Uterus (tissue), 4 donors: Measurements from ENCODE around the gene TSPAN9. TPM values are rescaled to one million over a fixed set of nuclear protein-coding genes. Genes with fewer than 3 reads are reported as not detected.

Experiments
- DNase-seq, 2 donors: peaks; one replicate each; pipeline ENCODE4 v3.0.0-alpha.2; 2019 to 2020
- H3K27ac ChIP-seq, 2 donors: fragments of 200-600 bp; sonication (generic); 1 replicate in 1 of 2; 2 replicates in 1 of 2; pipeline ENCODE4 v1.5.1; 2016 to 2018
- H3K27me3 ChIP-seq, 2 donors: fragments of 200-600 bp; sonication (generic); one replicate each; pipeline ENCODE4 v1.5.1; 2018 to 2019; ENCODE audit warnings: control low read depth in 1 of 2
- H3K36me3 ChIP-seq, 2 donors: fragments of 200-600 bp; sonication (generic); one replicate each; pipeline ENCODE4 v1.5.1; 2019; ENCODE audit warnings: control low read depth in 1 of 2
- H3K4me1 ChIP-seq, 2 donors: fragments of 200-600 bp; sonication (generic); one replicate each; pipeline ENCODE4 v1.5.1; 2018 to 2019; ENCODE audit warnings: control low read depth in 1 of 2
- H3K4me3 ChIP-seq, 2 donors: fragments of 200-600 bp; sonication (generic); 1 replicate in 1 of 2; 2 replicates in 1 of 2; pipeline ENCODE4 v1.5.1; 2018 to 2019; ENCODE audit warnings: mild to moderate bottlenecking in 1 of 2
- H3K9me3 ChIP-seq, 2 donors: fragments of 200-600 bp; sonication (generic); one replicate each; pipeline ENCODE4 v1.5.1; 2019; ENCODE audit warnings: control low read depth in 1 of 2
- POLR2A ChIP-seq, 2 donors: fragments of 450-650 bp; IDR thresholded peaks; one replicate each; pipeline ENCODE4 v1.6.1; 2016; ENCODE audit warnings: antibody characterized with exemption in 2 of 2, mild to moderate bottlenecking in 1 of 2, moderate library complexity in 1 of 2
- intact Hi-C: fragments of 100-400 bp; cut with DNase I; formaldehyde crosslinking; loops from one replicate; pipeline ENCODE4 v1.15.1; 2023; ENCODE audit warnings: low total_unique reads
- total RNA-seq, 4 donors: library from RNA; depleted of rRNA in 3 of 4; stranded (reverse); fragments of >200 nt in 3 of 4; gene quantifications; one replicate each; pipeline versions ENCODE4 v1.1.0 to v1.2.4, GENCODE V29; 2014 to 2023
- TF ChIP-seq, protein P1 (sequence below), 4 experiments: fragments of 200-600 bp in 2 of 4; fragments of 450-650 bp in 2 of 4; sonication (generic) in 2 of 4; IDR thresholded peaks; one replicate each; pipeline ENCODE4 v1.5.1; 2016 to 2019; ENCODE audit warnings: antibody characterized with exemption in 4 of 4, mild to moderate bottlenecking in 2 of 4, moderate library complexity in 1 of 4
- donor health status: DM: yes; HTN: yes; CAD: no.

TSPAN9 gene
- total RNA-seq, 4 donors from 2014 or later = 47.9 to 106 (median 65.1) TPM

DNA sequence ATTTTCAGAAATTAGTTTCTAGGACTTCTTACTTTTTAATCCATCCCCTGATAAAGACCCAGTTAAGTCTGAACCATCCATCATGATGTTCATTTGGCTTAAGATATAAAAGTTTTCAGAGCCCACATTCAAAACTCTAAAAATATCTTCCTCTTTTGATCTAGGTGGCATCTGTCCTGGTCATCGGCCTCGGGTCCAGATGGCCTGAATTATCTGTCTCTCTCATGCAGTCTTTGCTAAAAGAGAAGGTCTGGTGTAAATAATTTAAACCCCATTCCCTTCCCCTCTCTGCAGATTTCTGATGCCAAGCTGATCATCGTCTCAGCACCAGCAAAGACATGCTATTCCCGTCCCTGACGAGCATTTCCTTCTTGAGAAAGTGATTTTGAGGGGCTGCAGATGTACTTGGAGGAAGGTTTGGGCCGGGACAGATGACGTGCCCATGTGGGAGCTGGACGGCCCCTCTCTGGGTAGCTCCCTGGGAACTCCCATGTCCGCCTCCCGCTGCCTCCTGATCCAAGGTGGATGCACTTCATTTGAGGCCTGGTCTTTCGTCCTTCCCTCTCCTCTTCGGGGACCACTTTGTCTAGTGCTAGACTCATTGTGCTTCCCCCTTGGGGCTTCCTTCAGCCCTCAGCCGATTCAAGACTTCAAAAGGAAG lies 240.8 kb downstream of the TSPAN9 start:
- no peaks in the 10 kb centered on the region for H3K4me1 ChIP-seq
- H3K9me3 ChIP-seq = no peaks in the 10 kb centered on the region
- H3K27me3 ChIP-seq = no peaks in the 10 kb centered on the region
- DNase-seq = no peak
- H3K4me3 ChIP-seq = no peak overlapping the region
- TF ChIP-seq POLR2A (IDR thresholded peaks at IDR 0.05) = no peak
- TF ChIP-seq, protein P1, sequence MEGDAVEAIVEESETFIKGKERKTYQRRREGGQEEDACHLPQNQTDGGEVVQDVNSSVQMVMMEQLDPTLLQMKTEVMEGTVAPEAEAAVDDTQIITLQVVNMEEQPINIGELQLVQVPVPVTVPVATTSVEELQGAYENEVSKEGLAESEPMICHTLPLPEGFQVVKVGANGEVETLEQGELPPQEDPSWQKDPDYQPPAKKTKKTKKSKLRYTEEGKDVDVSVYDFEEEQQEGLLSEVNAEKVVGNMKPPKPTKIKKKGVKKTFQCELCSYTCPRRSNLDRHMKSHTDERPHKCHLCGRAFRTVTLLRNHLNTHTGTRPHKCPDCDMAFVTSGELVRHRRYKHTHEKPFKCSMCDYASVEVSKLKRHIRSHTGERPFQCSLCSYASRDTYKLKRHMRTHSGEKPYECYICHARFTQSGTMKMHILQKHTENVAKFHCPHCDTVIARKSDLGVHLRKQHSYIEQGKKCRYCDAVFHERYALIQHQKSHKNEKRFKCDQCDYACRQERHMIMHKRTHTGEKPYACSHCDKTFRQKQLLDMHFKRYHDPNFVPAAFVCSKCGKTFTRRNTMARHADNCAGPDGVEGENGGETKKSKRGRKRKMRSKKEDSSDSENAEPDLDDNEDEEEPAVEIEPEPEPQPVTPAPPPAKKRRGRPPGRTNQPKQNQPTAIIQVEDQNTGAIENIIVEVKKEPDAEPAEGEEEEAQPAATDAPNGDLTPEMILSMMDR (IDR thresholded peaks at IDR 0.05) = no peak
- no peak overlapping the region for H3K27ac ChIP-seq
- intact Hi-C loops = no loop called here
- H3K36me3 ChIP-seq = no peaks in the 10 kb centered on the region

DNA sequence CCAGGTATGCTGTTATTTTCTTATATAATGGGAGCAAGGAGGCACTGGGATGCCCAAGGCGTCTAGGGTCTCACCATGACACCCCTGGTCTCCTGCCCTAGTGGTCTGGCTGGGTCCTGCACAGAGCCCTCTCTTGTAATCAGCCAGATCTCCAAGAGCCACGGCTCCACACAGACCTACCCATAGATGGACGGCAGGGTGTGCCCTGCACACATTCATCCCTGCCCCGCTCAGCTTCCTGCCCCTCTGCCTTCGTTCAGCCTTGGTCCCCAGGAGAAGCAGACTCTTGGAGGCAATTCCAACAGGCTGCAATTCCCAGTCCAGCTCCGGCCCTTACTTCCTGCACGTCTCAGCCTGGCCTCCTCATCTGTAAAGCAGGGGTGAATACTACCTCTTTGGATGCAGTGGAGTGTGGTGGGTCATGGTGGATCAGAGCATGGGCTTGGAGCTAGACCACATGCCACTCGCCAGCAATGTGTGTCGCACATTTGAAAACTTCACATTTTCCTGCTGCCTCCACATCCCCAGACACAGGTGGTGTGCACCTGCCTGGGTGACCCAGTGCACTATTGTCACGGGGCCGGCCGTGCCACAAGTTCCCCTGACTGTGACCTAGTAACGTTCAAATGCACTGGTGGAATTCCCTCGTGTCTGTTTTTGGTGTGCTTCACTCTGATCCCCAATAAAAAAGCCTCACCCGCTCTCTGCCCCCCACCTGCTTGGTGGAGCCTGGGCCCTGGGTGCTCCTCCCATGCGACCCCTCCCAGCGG lies 242.7 kb downstream of the TSPAN9 start:
- intact Hi-C loops = no loop called here
- H3K4me3 ChIP-seq = no peak overlapping the region
- H3K9me3 ChIP-seq = no peaks in the 10 kb centered on the region
- no peaks in the 10 kb centered on the region for H3K4me1 ChIP-seq
- TF ChIP-seq POLR2A (IDR thresholded peaks at IDR 0.05) = no peak
- TF ChIP-seq, protein P1 (IDR thresholded peaks at IDR 0.05) = no peak
- no peaks in the 10 kb centered on the region for H3K36me3 ChIP-seq
- DNase-seq = no peak
- no peaks in the 10 kb centered on the region for H3K27me3 ChIP-seq
- H3K27ac ChIP-seq = no peak overlapping the region

DNA sequence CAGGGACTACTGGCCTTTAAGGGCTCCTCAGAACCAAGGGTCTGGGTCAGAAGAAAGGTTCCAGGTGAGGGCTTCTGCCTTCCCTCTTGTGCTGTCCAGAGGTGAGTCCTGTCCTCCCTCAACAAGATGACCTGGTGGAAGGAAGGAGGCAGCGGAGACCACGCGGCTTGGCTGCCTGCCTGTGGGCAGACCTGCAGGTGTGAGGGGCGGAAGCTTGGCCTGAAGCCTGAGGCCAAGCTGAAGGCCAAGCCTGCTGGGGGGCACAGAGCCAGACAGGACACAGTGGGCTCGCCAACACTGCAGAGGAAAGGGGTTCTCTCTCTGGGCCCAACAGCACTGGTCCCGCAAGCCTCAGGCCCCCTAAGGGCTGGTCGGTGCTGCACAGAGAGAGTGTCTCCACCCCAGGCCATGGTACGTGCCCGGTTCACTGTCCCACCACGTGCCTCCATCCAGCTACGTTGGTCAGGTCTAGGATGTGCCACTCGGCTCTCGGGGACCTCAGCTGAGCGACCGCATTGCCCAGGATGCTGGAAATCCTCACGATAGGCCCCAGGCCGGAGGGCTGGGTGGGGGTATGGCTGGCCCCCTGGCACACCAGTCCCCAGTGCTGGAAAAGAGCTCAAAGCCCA lies 243.8 kb downstream of the TSPAN9 start:
- no peaks in the 10 kb centered on the region for H3K36me3 ChIP-seq
- no peaks in the 10 kb centered on the region for H3K9me3 ChIP-seq
- no peaks in the 10 kb centered on the region for H3K27me3 ChIP-seq
- no peaks in the 10 kb centered on the region for H3K4me1 ChIP-seq
- H3K4me3 ChIP-seq = no peak overlapping the region
- no peak for DNase-seq
- intact Hi-C loops = no loop called here
- TF ChIP-seq POLR2A (IDR thresholded peaks at IDR 0.05) = no peak
- TF ChIP-seq, protein P1 (IDR thresholded peaks at IDR 0.05) = no peak
- no peak overlapping the region for H3K27ac ChIP-seq

DNA sequence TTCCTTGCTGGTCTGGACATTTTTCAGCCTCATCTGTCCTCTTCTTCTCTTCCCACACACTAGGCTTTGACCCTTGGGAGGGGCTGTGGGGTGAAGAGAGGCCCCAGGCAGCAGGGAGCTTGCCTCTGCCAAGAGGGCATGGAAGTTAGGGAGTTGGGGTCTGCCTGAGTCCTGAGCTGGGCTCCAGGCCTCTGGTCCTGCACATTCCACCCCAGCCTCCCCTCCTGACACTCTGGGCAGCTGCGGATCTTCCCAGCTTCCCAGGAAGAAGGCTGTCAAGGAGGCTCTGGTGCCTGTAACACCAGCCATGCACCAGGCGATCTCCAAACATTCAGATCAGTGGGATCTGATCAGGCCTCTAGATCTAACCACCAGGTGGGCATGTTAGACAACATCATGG lies 244.7 kb downstream of the TSPAN9 start:
- Histone ChIP-seq H3K4me3 (no peak overlapping the region), H3K36me3 (no peaks in the 10 kb centered on the region), H3K9me3 (no peaks in the 10 kb centered on the region), H3K27ac (no peak overlapping the region), H3K4me1 (no peaks in the 10 kb centered on the region), H3K27me3 (no peaks in the 10 kb centered on the region)
- no peak for DNase-seq
- intact Hi-C loops = no loop called here
- TF ChIP-seq POLR2A (IDR thresholded peaks at IDR 0.05) = no peak
- TF ChIP-seq, protein P1 (IDR thresholded peaks at IDR 0.05) = no peak
